ENCODE results near the gene TRABD2A. TPM values are rescaled to one million over a fixed set of nuclear protein-coding genes. Genes with fewer than 3 reads are reported as not detected.

Gene TRABD2A
- total and polyA plus RNA-seq, 2 of the 13 experiments (the other 11 are each of a cell fraction or from before 2014, with no cell fraction given): 0.15 TPM; not detected in 1

GRCh38 chr2:84905181-84906107, 24.6 kb upstream of the TRABD2A start, which contains the start of gene TMSB10 (continued):
- TF ChIP-seq, protein P1, sequence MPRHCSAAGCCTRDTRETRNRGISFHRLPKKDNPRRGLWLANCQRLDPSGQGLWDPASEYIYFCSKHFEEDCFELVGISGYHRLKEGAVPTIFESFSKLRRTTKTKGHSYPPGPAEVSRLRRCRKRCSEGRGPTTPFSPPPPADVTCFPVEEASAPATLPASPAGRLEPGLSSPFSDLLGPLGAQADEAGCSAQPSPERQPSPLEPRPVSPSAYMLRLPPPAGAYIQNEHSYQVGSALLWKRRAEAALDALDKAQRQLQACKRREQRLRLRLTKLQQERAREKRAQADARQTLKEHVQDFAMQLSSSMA (CRISPR knock-in tag; IDR thresholded peaks at IDR 0.05): no peak; the same call in 1 of the 2 replicates
- peak; percentile 74 for TF ChIP-seq CAMTA2 (CRISPR knock-in tag; IDR thresholded peaks at IDR 0.05; ENCODE audit: borderline replicate concordance)
- no peak; the same call in 1 of the 2 replicates for TF ChIP-seq HDAC1 (CRISPR knock-in tag; IDR thresholded peaks at IDR 0.05)
- TF ChIP-seq, protein P2, sequence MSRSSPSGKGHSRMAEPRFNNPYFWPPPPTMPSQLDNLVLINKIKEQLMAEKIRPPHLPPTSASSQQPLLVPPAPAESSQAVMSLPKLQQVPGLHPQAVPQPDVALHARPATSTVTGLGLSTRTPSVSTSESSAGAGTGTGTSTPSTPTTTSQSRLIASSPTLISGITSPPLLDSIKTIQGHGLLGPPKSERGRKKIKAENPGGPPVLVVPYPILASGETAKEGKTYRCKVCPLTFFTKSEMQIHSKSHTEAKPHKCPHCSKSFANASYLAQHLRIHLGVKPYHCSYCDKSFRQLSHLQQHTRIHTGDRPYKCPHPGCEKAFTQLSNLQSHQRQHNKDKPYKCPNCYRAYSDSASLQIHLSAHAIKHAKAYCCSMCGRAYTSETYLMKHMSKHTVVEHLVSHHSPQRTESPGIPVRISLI (CRISPR knock-in tag; IDR thresholded peaks at IDR 0.05; ENCODE audit: borderline replicate concordance): no peak
- TF ChIP-seq GTF3A (CRISPR knock-in tag; conservative IDR thresholded peaks at IDR 0.05): no peak
- TF ChIP-seq ZNF652 (CRISPR knock-in tag; IDR thresholded peaks at IDR 0.05; ENCODE audit: borderline replicate concordance, low read depth): no peak
- TF ChIP-seq MXD3 (CRISPR knock-in tag; IDR thresholded peaks at IDR 0.05): peak; percentile 86
- TF ChIP-seq ADNP (CRISPR knock-in tag; IDR thresholded peaks at IDR 0.05): no peak; the same call in 1 of the 2 replicates
- TF ChIP-seq ZNF253 (CRISPR knock-in tag; IDR thresholded peaks at IDR 0.05; ENCODE audit: borderline replicate concordance): peak; percentile 94
- TF ChIP-seq PTBP1 (IDR thresholded peaks at IDR 0.05; ENCODE audit: low read depth, low read length, poor library complexity, severe bottlenecking): no peak
- TF ChIP-seq RBM39 (IDR thresholded peaks at IDR 0.05; ENCODE audit: low read depth, low read length, poor library complexity, severe bottlenecking): peak; percentile 80
- no peak for TF ChIP-seq FOXP1 (IDR thresholded peaks at IDR 0.05)
- no peak for TF ChIP-seq FOXP1 (CRISPR knock-in tag; IDR thresholded peaks at IDR 0.05)
- no peak for TF ChIP-seq ARNT (IDR thresholded peaks at IDR 0.05)
- TF ChIP-seq, protein P3, sequence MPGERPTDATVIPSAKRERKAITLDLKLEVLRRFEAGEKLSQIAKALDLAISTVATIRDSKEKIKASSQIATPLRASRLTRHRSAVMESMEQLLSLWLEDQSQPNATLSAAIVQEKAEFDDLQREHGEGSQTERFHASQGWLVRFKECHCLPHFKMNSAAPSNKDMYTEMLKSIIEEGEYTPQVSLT (CRISPR knock-in tag; IDR thresholded peaks at IDR 0.05; ENCODE audit: borderline replicate concordance, low read depth): no peak; the same call in 1 of the 2 replicates
- peak; percentile 94 for TF ChIP-seq NFKB2 (CRISPR knock-in tag; IDR thresholded peaks at IDR 0.05; ENCODE audit: borderline replicate concordance)
- TF ChIP-seq, protein P4, sequence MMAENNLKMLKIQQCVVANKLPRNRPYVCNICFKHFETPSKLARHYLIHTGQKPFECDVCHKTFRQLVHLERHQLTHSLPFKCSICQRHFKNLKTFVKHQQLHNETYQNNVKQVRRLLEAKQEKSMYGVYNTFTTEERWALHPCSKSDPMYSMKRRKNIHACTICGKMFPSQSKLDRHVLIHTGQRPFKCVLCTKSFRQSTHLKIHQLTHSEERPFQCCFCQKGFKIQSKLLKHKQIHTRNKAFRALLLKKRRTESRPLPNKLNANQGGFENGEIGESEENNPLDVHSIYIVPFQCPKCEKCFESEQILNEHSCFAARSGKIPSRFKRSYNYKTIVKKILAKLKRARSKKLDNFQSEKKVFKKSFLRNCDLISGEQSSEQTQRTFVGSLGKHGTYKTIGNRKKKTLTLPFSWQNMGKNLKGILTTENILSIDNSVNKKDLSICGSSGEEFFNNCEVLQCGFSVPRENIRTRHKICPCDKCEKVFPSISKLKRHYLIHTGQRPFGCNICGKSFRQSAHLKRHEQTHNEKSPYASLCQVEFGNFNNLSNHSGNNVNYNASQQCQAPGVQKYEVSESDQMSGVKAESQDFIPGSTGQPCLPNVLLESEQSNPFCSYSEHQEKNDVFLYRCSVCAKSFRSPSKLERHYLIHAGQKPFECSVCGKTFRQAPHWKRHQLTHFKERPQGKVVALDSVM (CRISPR knock-in tag; IDR thresholded peaks at IDR 0.05): peak; percentile 51; the same call in 1 of the 2 replicates
- TF ChIP-seq BCL3 (CRISPR knock-in tag; IDR thresholded peaks at IDR 0.05): peak; percentile 93; the same call in 1 of the 2 replicates
- no peak for TF ChIP-seq CHCHD3 (CRISPR knock-in tag; IDR thresholded peaks at IDR 0.05)
- no peak for TF ChIP-seq CREM (IDR thresholded peaks at IDR 0.05)
- no peak for TF ChIP-seq CREM (CRISPR knock-in tag; IDR thresholded peaks at IDR 0.05)
